Inflammatory macrophage (primary cell): ENCODE results near the gene DSC1.

Source experiments
- DNase-seq, 2 donors: peaks; one replicate each; pipeline ENCODE4 v3.0.0-alpha.2; 2020 to 2022

The DSC1 gene

GRCh38 chr18:31102941-31103340, 59.7 kb downstream of the DSC1 start:
- DNase-seq = no peak

GRCh38 chr18:31102025-31102684, 60.5 kb downstream of the DSC1 start, which contains the start of gene DSC2:
Gene DSC2 (minus strand): TSS chr18:31102421. CDS start chr18:31101971, 450 bp downstream.
- DNase-seq = no peak

- peak; percentile 89 to 91 for DNase-seq
Measured at GRCh38 chr18:31101183-31102024, 61.3 kb downstream of the DSC1 start.

- peak; percentile 18 to 40 for DNase-seq
Measured at GRCh38 chr18:31100436-31101182, 62.0 kb downstream of the DSC1 start.

GRCh38 chr18:31099450-31100230, 63.0 kb downstream of the DSC1 start:
- DNase-seq = no peak

- no peak for DNase-seq
Measured at GRCh38 chr18:31098878-31099277, 63.8 kb downstream of the DSC1 start.

- DNase-seq = no peak
Measured at GRCh38 chr18:31097666-31098065, 65.0 kb downstream of the DSC1 start.

GRCh38 chr18:31093880-31094279, 68.8 kb downstream of the DSC1 start:
- no peak for DNase-seq

- DNase-seq = no peak
Measured at GRCh38 chr18:31093294-31093693, 69.4 kb downstream of the DSC1 start.

GRCh38 chr18:31091350-31091749, 71.3 kb downstream of the DSC1 start:
- DNase-seq = no peak

- no peak for DNase-seq
Measured at GRCh38 chr18:31088532-31088931, 74.1 kb downstream of the DSC1 start.

GRCh38 chr18:31079973-31080372, 82.7 kb downstream of the DSC1 start:
- peak; percentile 39 to 56 for DNase-seq
